ENCODE data around the gene ZBTB48. TPM values are rescaled to one million over a fixed set of nuclear protein-coding genes. Genes with fewer than 3 reads are reported as not detected.
A peak's percentile ranks its signal among the peaks of the same experiment; 100 is the strongest.

The ZBTB48 gene
- total and polyA plus RNA-seq, 2 donors (not counting 1 experiment from before 2014, with no cell fraction given), result 5.7 to 16.0 TPM

GRCh38 chr1:6622396-6623152 lies 42.8 kb downstream of the ZBTB48 start:
- Histone ChIP-seq H2AFZ (ENCODE audit: low read length) (no peak overlapping the region), H3K9me3 (ENCODE audit: control insufficient read depth, insufficient read depth, low read depth, low read length) (no peaks in the 10 kb centered on the region), H4K20me1 (ENCODE audit: control insufficient read depth, extremely low read depth, insufficient read depth, low read length) (no peaks in the 10 kb centered on the region), H3K4me1 (ENCODE audit: control insufficient read depth, extremely low read depth, insufficient read depth, low read length) (no peaks in the 10 kb centered on the region), H3K27ac (ENCODE audit: insufficient read depth, low read length) (no peak overlapping the region), H3K79me2 (ENCODE audit: control insufficient read depth, insufficient read depth, low read length) (peaks cover 43% of the 10 kb centered on the region), H3K9ac (ENCODE audit: insufficient read depth, low read length) (no peak overlapping the region), H3K4me2 (ENCODE audit: extremely low read depth, insufficient read depth, low read length) (no peak overlapping the region), H3K36me3 (ENCODE audit: control insufficient read depth, insufficient read depth, low read length) (peaks cover 24% of the 10 kb centered on the region), H3K4me3 (replicated peaks in 1 of 4; ENCODE audit: control extremely low read depth in 1 of 4, insufficient read depth in 1 of 4, low read depth in 3 of 4, low read length in 4 of 4) (no peak overlapping the region), H3K27me3 (ENCODE audit: control insufficient read depth, insufficient read depth, low read length) (no peaks in the 10 kb centered on the region)
- TF ChIP-seq EZH2 (IDR thresholded peaks at IDR 0.05; ENCODE audit: low read length, missing control alignments), result no peak
- no peak for TF ChIP-seq CTCF (conservative IDR thresholded peaks at IDR 0.05 in 1 of 2, IDR thresholded peaks at IDR 0.05 in 1 of 2; ENCODE audit: low read depth in 1 of 2, low read length in 2 of 2)
- DNase-seq (ENCODE audit: low read depth in 2 of 2), result no peak

- Histone ChIP-seq H3K4me1 (ENCODE audit: control insufficient read depth, extremely low read depth, insufficient read depth, low read length) (no peaks in the 10 kb centered on the region), H3K36me3 (ENCODE audit: control insufficient read depth, insufficient read depth, low read length) (peaks cover 29% of the 10 kb centered on the region), H4K20me1 (ENCODE audit: control insufficient read depth, extremely low read depth, insufficient read depth, low read length) (no peaks in the 10 kb centered on the region), H3K9ac (ENCODE audit: insufficient read depth, low read length) (no peak overlapping the region), H3K4me3 (replicated peaks in 1 of 4; ENCODE audit: control extremely low read depth in 1 of 4, insufficient read depth in 1 of 4, low read depth in 3 of 4, low read length in 4 of 4) (no peak overlapping the region), H3K9me3 (ENCODE audit: control insufficient read depth, insufficient read depth, low read depth, low read length) (no peaks in the 10 kb centered on the region), H2AFZ (ENCODE audit: low read length) (no peak overlapping the region), H3K4me2 (ENCODE audit: extremely low read depth, insufficient read depth, low read length) (no peak overlapping the region), H3K79me2 (ENCODE audit: control insufficient read depth, insufficient read depth, low read length) (peaks cover 40% of the 10 kb centered on the region), H3K27ac (ENCODE audit: insufficient read depth, low read length) (no peak overlapping the region), H3K27me3 (ENCODE audit: control insufficient read depth, insufficient read depth, low read length) (no peaks in the 10 kb centered on the region)
- no peak for TF ChIP-seq CTCF (conservative IDR thresholded peaks at IDR 0.05 in 1 of 2, IDR thresholded peaks at IDR 0.05 in 1 of 2; ENCODE audit: low read depth in 1 of 2, low read length in 2 of 2)
- TF ChIP-seq EZH2 (IDR thresholded peaks at IDR 0.05; ENCODE audit: low read length, missing control alignments), result no peak
- DNase-seq (ENCODE audit: low read depth in 2 of 2), result no peak
Observed at GRCh38 chr1:6623269-6623965, 43.6 kb downstream of the ZBTB48 start.

GRCh38 chr1:6624710-6625583 lies 45.2 kb downstream of the ZBTB48 start, which contains the start of gene THAP3:
Gene THAP3, plus strand, starts transcription at chr1:6624868. Its CDS starts 351 bp downstream, at chr1:6625219.
- Histone ChIP-seq H4K20me1 (ENCODE audit: control insufficient read depth, extremely low read depth, insufficient read depth, low read length) (no peaks in the 10 kb centered on the region), H3K4me1 (ENCODE audit: control insufficient read depth, extremely low read depth, insufficient read depth, low read length) (no peaks in the 10 kb centered on the region), H3K79me2 (ENCODE audit: control insufficient read depth, insufficient read depth, low read length) (peaks cover 38% of the 10 kb centered on the region), H3K9ac (ENCODE audit: insufficient read depth, low read length) (peak within 1 kb of the TSS; percentile 82), H3K36me3 (ENCODE audit: control insufficient read depth, insufficient read depth, low read length) (peaks cover 36% of the 10 kb centered on the region), H2AFZ (ENCODE audit: low read length) (peak within 1 kb of the TSS; percentile 78), H3K27me3 (ENCODE audit: control insufficient read depth, insufficient read depth, low read length) (no peaks in the 10 kb centered on the region), H3K9me3 (ENCODE audit: control insufficient read depth, insufficient read depth, low read depth, low read length) (no peaks in the 10 kb centered on the region), H3K4me2 (ENCODE audit: extremely low read depth, insufficient read depth, low read length) (peak within 1 kb of the TSS; percentile 88), H3K4me3 (replicated peaks in 1 of 4; ENCODE audit: control extremely low read depth in 1 of 4, insufficient read depth in 1 of 4, low read depth in 3 of 4, low read length in 4 of 4) (peak within 1 kb of the TSS; percentile 70 to 91 (median 87)), H3K27ac (ENCODE audit: insufficient read depth, low read length) (peak within 1 kb of the TSS; percentile 82)
- TF ChIP-seq CTCF (conservative IDR thresholded peaks at IDR 0.05 in 1 of 2, IDR thresholded peaks at IDR 0.05 in 1 of 2; ENCODE audit: low read depth in 1 of 2, low read length in 2 of 2), result no peak
- no peak for TF ChIP-seq EZH2 (IDR thresholded peaks at IDR 0.05; ENCODE audit: low read length, missing control alignments)
- peak; percentile 87 to 93 for DNase-seq (ENCODE audit: low read depth in 2 of 2)

All from fibroblast of lung (primary cell).